Loucy (cell line): Measurements from ENCODE around the gene CAMSAP3.

Experiments
- CTCF ChIP-seq: fragments of 200-600 bp; sonication (generic); conservative IDR thresholded peaks from 2 replicates; pipeline ENCODE4 v1.5.1; 2014; ENCODE audit warnings: mild to moderate bottlenecking, antibody characterized with exemption, low read length
- EZH2phosphoT487 ChIP-seq: fragments of 200-600 bp; IDR thresholded peaks from 2 replicates; pipeline ENCODE4 v1.6.1; 2018; ENCODE audit warnings: antibody characterized with exemption, mild to moderate bottlenecking, moderate library complexity, borderline replicate concordance

- TF ChIP-seq CTCF, result no peak
- no peak for TF ChIP-seq EZH2phosphoT487
These were observed 10.6 kb downstream of the CAMSAP3 start for GRCh38 chr19:7606289-7606688.
